SK-N-SH treated with all-trans-retinoic acid at 6 μM for 48 hours (cell line): ENCODE data around the gene TEX52.
A peak's percentile ranks its signal among the peaks of the same experiment; 100 is the strongest.

ENCODE experiments used
- ATAC-seq: fragments of 200-7000 bp; cut with Tn5 transposase; 3 replicates; pipeline ENCODE4 v1.9.1; 2020; ENCODE audit warnings: mild to moderate bottlenecking, moderate library complexity
- ARNTL ChIP-seq: fragments of 450-650 bp; formaldehyde crosslinking; IDR thresholded peaks from 2 replicates; pipeline ENCODE4 v1.5.0; 2020; ENCODE audit warnings: low read depth, mild to moderate bottlenecking, moderate library complexity, borderline replicate concordance
- BACH2 ChIP-seq: fragments of 250-450 bp; sonication (Bioruptor Pico); IDR thresholded peaks from 2 replicates; pipeline ENCODE4 v1.9.0; 2021; ENCODE audit warnings: mild to moderate bottlenecking, borderline replicate concordance
- CREB5 ChIP-seq: fragments of 250-450 bp; sonication (Bioruptor Pico); IDR thresholded peaks from 2 replicates; pipeline ENCODE4 v1.5.1; 2020; ENCODE audit warnings: low read depth, mild to moderate bottlenecking, moderate library complexity
- CSDC2 ChIP-seq: fragments of 250-450 bp; sonication (Bioruptor Pico); IDR thresholded peaks from 2 replicates; pipeline ENCODE4 v1.5.0; 2020; ENCODE audit warnings: mild to moderate bottlenecking, moderate library complexity
- GLIS3 ChIP-seq: fragments of 250-450 bp; sonication (Bioruptor Pico); IDR thresholded peaks from 2 replicates; pipeline ENCODE4 v1.5.0; 2020; ENCODE audit warnings: mild to moderate bottlenecking, moderate library complexity
- ISL1 ChIP-seq: fragments of 250-450 bp; sonication (Bioruptor Pico); IDR thresholded peaks from 2 replicates; pipeline ENCODE4 v2.1.2; 2022; ENCODE audit warnings: mild to moderate bottlenecking, moderate library complexity
- OSR1 ChIP-seq: fragments of 250-450 bp; sonication (Bioruptor Pico); IDR thresholded peaks from 2 replicates; pipeline ENCODE4 v1.8.0; 2022; ENCODE audit warnings: moderate library complexity, mild to moderate bottlenecking, inconsistent platforms
- PPARA ChIP-seq: fragments of 250-450 bp; sonication (Bioruptor Pico); IDR thresholded peaks from 2 replicates; pipeline ENCODE4 v1.5.0; 2020; ENCODE audit warnings: mild to moderate bottlenecking, borderline replicate concordance
- RARB ChIP-seq: fragments of 250-450 bp; sonication (Bioruptor Pico); IDR thresholded peaks from 2 replicates; pipeline ENCODE4 v1.8.0; 2021; ENCODE audit warnings: mild to moderate bottlenecking, moderate library complexity
- SNAI2 ChIP-seq: fragments of 250-450 bp; sonication (Bioruptor Pico); IDR thresholded peaks from 2 replicates; pipeline ENCODE4 v1.5.0; 2020; ENCODE audit warnings: mild to moderate bottlenecking, moderate library complexity
- TCF4 ChIP-seq: fragments of 250-450 bp; sonication (Bioruptor Pico); IDR thresholded peaks from 2 replicates; pipeline ENCODE4 v1.8.0; 2021; ENCODE audit warnings: mild to moderate bottlenecking, moderate library complexity, borderline replicate concordance
- TOX ChIP-seq: fragments of 250-450 bp; sonication (Bioruptor Pico); IDR thresholded peaks from 2 replicates; pipeline ENCODE4 v1.8.0; 2021; ENCODE audit warnings: mild to moderate bottlenecking, moderate library complexity, borderline replicate concordance
- ZC3H10 ChIP-seq: fragments of 250-450 bp; sonication (Bioruptor Pico); IDR thresholded peaks from 2 replicates; pipeline ENCODE4 v1.5.1; 2021; ENCODE audit warnings: mild to moderate bottlenecking, moderate library complexity
- ZFP3 ChIP-seq: fragments of 250-450 bp; sonication (Bioruptor Pico); IDR thresholded peaks from 2 replicates; pipeline ENCODE4 v1.5.0; 2020; ENCODE audit warnings: mild to moderate bottlenecking, moderate library complexity
- ZFP30 ChIP-seq: fragments of 450-650 bp; formaldehyde crosslinking; IDR thresholded peaks from 2 replicates; pipeline ENCODE4 v1.5.0; 2022; ENCODE audit warnings: mild to moderate bottlenecking, moderate library complexity
- ZNF70 ChIP-seq: fragments of 450-650 bp; formaldehyde crosslinking; IDR thresholded peaks from 2 replicates; pipeline ENCODE4 v1.5.0; 2020; ENCODE audit warnings: mild to moderate bottlenecking, moderate library complexity
- ZNF8 ChIP-seq: fragments of 450-650 bp; formaldehyde crosslinking; IDR thresholded peaks from 2 replicates; pipeline ENCODE4 v1.5.0; 2020; ENCODE audit warnings: mild to moderate bottlenecking, moderate library complexity
- TF ChIP-seq, protein P1 (sequence below): fragments of 250-450 bp; sonication (Bioruptor Pico); IDR thresholded peaks from 2 replicates; pipeline ENCODE4 v1.8.0; 2020; ENCODE audit warnings: mild to moderate bottlenecking, moderate library complexity, borderline replicate concordance
- TF ChIP-seq, protein P2 (sequence below): fragments of 250-450 bp; sonication (Bioruptor Pico); IDR thresholded peaks from 2 replicates; pipeline ENCODE4 v1.5.0; 2020; ENCODE audit warnings: mild to moderate bottlenecking, moderate library complexity

TEX52 gene

GRCh38 chr12:2895051-2895451, 38.2 kb upstream of the TEX52 start:
- TF ChIP-seq ISL1 (CRISPR knock-in tag) (no peak; the same call in 1 of the 2 replicates), CREB5 (CRISPR knock-in tag) (no peak), PPARA (CRISPR knock-in tag) (no peak), ZC3H10 (CRISPR knock-in tag) (no peak), TOX (CRISPR knock-in tag) (no peak), OSR1 (CRISPR knock-in tag) (no peak), CSDC2 (CRISPR knock-in tag) (no peak), ARNTL (CRISPR knock-in tag) (no peak), TCF4 (no peak), ZFP30 (CRISPR knock-in tag) (no peak), ZNF70 (CRISPR knock-in tag) (no peak), ZNF8 (CRISPR knock-in tag) (no peak), SNAI2 (CRISPR knock-in tag) (no peak)
- TF ChIP-seq, protein P1, sequence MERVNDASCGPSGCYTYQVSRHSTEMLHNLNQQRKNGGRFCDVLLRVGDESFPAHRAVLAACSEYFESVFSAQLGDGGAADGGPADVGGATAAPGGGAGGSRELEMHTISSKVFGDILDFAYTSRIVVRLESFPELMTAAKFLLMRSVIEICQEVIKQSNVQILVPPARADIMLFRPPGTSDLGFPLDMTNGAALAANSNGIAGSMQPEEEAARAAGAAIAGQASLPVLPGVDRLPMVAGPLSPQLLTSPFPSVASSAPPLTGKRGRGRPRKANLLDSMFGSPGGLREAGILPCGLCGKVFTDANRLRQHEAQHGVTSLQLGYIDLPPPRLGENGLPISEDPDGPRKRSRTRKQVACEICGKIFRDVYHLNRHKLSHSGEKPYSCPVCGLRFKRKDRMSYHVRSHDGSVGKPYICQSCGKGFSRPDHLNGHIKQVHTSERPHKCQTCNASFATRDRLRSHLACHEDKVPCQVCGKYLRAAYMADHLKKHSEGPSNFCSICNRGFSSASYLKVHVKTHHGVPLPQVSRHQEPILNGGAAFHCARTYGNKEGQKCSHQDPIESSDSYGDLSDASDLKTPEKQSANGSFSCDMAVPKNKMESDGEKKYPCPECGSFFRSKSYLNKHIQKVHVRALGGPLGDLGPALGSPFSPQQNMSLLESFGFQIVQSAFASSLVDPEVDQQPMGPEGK (CRISPR knock-in tag), result no peak
- TF ChIP-seq, protein P2, sequence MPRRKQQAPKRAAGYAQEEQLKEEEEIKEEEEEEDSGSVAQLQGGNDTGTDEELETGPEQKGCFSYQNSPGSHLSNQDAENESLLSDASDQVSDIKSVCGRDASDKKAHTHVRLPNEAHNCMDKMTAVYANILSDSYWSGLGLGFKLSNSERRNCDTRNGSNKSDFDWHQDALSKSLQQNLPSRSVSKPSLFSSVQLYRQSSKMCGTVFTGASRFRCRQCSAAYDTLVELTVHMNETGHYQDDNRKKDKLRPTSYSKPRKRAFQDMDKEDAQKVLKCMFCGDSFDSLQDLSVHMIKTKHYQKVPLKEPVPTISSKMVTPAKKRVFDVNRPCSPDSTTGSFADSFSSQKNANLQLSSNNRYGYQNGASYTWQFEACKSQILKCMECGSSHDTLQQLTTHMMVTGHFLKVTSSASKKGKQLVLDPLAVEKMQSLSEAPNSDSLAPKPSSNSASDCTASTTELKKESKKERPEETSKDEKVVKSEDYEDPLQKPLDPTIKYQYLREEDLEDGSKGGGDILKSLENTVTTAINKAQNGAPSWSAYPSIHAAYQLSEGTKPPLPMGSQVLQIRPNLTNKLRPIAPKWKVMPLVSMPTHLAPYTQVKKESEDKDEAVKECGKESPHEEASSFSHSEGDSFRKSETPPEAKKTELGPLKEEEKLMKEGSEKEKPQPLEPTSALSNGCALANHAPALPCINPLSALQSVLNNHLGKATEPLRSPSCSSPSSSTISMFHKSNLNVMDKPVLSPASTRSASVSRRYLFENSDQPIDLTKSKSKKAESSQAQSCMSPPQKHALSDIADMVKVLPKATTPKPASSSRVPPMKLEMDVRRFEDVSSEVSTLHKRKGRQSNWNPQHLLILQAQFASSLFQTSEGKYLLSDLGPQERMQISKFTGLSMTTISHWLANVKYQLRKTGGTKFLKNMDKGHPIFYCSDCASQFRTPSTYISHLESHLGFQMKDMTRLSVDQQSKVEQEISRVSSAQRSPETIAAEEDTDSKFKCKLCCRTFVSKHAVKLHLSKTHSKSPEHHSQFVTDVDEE, result no peak
- TF ChIP-seq, all 23 proteins: peak for 0
- no peak for ATAC-seq

GRCh38 chr12:2893007-2893406, 36.2 kb upstream of the TEX52 start:
- no peak for ATAC-seq
- TF ChIP-seq GLIS3 (CRISPR knock-in tag) (no peak), ZFP30 (CRISPR knock-in tag) (peak; percentile 92)

DNA sequence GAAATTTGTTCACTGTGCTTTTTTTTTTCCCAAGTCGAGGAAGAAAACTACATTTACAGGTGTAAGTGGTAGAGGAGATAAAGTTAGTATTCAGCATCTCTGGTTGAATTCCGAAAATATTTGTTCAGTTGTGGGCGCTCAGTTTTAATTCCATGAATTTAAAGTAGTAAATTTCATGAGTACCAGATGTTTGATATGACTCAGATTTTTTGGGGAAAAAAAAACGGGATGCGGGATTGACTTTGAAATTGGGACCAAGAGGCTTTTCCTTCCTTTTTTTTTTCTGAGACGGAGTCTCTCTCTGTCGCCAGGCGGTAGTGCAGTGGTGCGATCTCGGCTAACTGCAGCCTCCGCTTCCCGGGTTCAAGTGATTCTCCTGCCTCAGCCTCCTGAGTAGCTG, 35.4 kb upstream of the TEX52 start:
- no peak for TF ChIP-seq ARNTL (CRISPR knock-in tag)
- TF ChIP-seq ISL1 (CRISPR knock-in tag), result no peak
- TF ChIP-seq BACH2 (CRISPR knock-in tag), result no peak
- no peak for TF ChIP-seq TCF4
- TF ChIP-seq RARB, result no peak
- TF ChIP-seq, protein P2, result no peak
- no peak for TF ChIP-seq OSR1 (CRISPR knock-in tag)
- TF ChIP-seq, all 23 proteins: peak for 0
- no peak for ATAC-seq

DNA sequence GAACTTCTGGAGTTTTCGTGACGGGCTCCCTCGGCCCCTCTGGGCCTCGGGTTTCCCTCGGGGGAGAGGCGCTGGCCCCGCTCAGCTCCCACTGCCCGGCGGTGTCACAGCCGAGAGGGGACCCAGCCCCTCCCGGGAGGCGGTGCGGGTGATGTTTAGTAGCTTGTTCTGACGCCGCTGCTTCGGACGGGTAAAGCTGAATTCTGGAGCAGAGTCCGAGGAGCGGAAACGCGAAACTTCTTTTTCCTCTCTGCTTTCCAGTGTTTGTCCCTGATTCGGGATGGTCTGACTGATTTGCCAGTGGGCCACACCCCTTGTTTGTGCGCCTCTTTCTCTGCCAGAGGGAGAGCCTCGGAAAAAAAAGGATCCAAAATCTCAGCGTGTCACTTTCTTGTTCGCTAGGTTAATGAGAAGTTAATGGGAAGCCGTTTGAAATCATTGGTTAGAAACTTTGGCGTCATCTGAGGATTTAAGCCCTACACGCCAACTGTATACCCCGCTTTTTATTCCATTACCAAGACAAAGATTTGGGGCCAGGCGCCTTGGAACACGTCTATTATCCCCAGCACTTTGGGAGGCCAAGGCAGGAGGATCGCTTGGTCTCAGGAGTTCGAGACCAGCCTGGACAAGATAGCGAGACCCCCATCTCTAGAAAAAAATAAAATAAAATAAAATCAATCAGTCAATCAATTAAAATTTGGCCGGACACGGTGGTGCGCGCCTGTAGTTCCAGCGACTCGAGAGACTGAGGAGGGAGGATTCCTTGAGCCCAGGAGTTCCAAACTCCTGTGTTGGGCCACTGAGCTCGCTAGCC, 34.6 kb upstream of the TEX52 start:
- peak; percentile 61 for ATAC-seq
- TF ChIP-seq ZFP3 (CRISPR knock-in tag) (0 out of 2 replicates have a peak, but pooled peaks have one; percentile 41), CREB5 (CRISPR knock-in tag) (no peak)
